Measurements from ENCODE around the gene CEP72. TPM values are rescaled to one million over a fixed set of nuclear protein-coding genes. Genes with fewer than 3 reads are reported as not detected.
"Not testable (repeated sequence)": the region's sequence is repeated elsewhere in the genome, so short reads cannot be mapped to it uniquely, and the experiment has no call there.

The CEP72 gene
- total RNA-seq, 1 experiment from 2014 or later = 6.3 TPM

DNA sequence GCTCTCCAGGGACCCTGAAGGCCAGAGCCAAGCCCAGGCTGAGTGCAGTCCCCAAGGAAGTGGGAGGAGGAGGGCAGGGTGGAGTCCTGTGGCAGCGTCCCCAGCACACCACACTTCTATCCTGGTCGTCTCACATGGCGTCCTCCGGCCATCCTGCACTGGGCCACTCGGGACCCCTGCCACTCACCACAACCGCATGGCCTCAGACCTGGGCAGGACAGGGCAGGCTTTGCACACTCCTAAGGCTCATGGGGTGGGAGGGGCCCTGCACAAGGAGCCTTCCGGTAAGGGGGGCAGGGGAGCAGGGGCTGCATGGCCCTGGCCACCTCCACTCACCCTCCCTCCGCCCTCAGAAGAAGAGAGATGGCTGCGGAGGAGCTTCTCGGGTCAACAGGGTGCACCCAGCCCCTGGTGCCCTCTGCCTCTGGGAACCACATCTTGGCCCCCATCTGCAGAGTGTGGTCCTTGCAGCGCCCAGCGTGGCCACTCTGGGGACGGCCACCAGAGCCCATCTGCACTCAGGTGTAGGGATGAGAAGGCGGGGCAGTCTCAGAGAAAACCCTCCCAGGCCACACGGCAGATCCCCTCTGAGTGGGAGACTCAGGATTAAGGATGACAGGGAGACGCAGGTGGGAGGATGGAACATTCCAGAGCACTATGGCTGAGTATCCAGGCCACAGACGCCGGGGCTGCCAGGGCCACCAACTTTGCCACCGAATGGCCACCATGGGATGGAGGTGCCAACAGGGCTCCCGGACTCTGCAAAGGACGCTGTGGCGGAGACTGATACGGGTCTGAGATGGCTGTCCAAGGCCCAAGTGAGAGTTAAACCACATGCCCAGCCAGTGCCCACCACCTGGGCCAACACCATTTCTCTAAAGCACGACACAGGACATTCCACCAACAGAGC is 73.4 kb downstream of the CEP72 start:
- H3K4me3 ChIP-seq = no peak overlapping the region
- no peaks in the 10 kb centered on the region for H3K36me3 ChIP-seq
- no peak for DNase-seq
- peaks cover 2% of the 10 kb centered on the region; the same call in 1 of the 2 replicates for H3K27me3 ChIP-seq
- no peaks in the 10 kb centered on the region for H3K9me3 ChIP-seq

DNA sequence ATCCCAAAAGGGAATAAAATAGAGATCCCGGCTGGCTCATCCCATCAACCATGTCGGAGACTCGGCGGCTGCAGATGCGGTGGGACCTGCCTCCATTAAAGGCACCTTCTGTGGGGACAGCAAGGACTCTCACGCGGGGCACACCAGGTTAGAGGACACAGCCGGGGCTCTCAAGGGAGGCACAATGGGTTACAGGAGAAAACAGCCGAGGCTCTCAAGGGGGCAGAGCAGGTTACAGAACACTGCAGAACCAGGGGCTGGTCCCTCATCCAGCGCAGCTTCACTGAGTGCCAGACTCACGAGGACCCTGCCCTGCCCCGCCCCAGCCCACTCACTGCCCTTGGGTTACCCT is 74.0 kb downstream of the CEP72 start:
- not testable (repeated sequence) for H3K9me3 ChIP-seq, H3K27me3 ChIP-seq, H3K36me3 ChIP-seq, H3K4me3 ChIP-seq, DNase-seq

DNA sequence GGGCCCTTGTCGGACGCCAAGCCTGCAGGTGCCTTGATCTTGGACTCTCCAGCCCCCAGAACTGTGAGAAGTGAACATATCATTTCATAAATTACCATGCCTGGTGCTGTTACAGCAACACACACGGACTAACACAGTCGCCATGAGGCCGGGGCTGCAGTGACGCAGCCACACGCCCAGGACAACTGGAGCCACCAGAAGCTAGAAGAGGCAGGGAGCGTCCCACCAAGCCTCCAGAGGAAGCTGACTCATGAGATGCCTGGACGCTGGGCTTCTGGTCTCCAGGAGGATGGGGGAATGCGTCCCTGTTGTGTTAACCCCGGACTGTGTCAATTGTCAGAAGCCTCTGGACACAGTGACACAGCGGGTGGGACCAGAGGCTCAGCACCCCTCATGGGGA is 74.8 kb downstream of the CEP72 start:
- H3K4me3 ChIP-seq, H3K9me3 ChIP-seq, H3K27me3 ChIP-seq, DNase-seq, H3K36me3 ChIP-seq: not testable (repeated sequence)

DNA sequence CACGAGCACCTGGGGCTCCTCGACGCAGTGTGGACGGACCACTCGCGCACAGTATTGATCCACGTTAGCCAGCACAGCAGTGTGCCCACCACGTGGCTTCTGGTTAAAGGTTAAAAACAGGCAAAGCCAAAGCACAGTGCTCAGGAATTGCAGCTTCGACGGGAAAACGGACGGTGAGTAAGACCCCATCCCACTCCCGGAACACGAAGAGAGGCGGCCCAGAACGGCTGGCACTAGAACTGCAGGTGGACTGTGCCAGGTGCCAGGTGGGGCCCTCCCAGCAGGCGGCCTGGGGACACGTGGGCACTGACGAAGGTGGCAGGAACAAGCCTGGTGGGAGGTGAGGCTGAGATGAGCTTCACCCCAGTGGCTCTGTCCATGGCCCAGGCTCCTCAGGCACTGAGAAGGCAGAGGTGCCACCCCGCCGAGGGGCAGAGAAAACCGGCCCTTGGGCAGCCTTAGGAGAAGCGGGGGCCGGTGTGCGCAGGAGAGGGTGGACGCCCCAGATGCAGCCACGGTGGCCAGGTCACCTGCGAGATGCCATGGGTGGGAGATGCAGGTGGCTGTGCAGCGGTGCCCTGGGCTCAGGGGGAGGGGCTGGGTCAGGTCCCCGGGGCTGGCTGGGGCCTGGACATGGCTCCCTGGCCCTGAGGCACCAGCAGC is 76.3 kb downstream of the CEP72 start:
- not testable (repeated sequence) for DNase-seq, H3K9me3 ChIP-seq, H3K4me3 ChIP-seq, H3K27me3 ChIP-seq, H3K36me3 ChIP-seq

DNA sequence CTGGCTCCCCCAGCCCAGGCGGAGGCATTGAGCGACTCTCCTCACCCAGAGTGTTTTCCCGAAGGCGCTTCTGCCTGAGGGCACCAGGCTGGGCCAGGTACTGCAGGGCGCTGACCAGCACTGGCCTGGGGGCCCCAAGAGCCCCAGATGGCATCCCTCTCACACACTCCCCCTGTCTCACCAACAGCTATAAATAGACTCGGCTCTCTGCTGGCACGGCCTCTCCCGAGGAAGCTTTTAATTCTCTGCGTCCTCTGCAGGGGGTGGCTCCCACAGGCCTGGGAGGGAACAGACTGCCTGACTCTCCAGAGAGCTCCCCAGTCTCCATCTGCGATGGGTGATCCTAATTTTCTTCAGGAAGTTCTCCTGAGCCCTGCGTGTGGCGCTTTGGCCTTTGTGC is 78.2 kb downstream of the CEP72 start:
- not testable (repeated sequence) for DNase-seq, H3K27me3 ChIP-seq, H3K4me3 ChIP-seq, H3K36me3 ChIP-seq, H3K9me3 ChIP-seq

DNA sequence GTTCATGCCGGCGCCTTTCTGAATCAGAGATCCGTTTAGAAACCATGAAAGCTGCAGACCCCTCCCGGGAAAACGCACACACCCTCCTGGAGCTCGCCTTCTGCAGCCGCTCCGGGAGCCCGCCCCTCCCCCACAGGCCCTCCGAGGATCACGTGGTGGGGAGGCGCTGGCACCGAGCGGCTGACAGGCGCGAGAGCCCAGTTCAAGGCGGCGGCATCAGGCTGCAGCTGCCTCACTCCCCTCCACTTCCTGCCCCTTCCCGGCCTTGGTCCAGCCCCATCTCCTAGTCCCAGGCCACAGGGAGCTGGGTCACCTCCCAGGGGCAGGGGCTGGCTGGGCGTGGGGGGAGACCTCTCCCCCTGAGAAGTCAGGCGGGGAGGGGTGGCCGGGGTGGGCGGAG is 78.9 kb downstream of the CEP72 start:
- not testable (repeated sequence) for DNase-seq, H3K9me3 ChIP-seq, H3K27me3 ChIP-seq, H3K4me3 ChIP-seq, H3K36me3 ChIP-seq

DNA sequence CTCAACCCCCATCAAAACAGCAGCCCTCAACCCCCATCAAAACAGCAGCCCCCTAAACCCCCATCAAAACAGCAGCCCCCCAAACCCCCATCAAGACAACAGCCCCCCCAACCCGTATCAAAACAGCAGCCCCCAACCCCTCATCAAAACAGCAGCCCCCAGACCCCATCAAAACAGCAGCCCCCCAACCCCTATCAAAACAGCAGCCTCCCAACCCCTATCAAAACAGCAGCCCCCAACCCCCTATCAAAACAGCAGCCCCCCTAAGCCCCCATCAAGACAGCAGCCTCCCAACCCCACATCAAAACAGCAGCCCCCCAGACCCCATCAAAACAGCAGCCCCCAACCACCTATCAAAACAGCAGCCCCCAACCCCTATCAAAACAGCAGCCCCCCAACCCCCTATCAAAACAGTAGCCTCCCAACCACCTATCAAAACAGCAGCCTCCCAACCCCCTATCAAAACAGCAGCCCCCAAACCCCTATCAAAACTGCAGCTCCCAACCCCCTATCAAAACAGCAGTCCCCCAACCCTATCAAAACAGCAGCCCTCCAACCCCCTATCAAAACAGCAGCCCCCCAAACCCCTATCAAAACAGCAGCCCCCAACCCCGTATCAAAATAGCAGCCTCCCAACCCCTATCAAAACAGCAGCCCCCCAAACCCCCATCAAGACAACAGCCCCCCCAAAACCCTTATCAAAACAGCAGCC is 79.8 kb downstream of the CEP72 start:
- H3K9me3 ChIP-seq = no peaks in the 10 kb centered on the region
- peaks cover 7% of the 10 kb centered on the region; the same call in 1 of the 2 replicates for H3K27me3 ChIP-seq
- H3K36me3 ChIP-seq = no peaks in the 10 kb centered on the region
- DNase-seq = no peak
- H3K4me3 ChIP-seq = no peak overlapping the region

DNA sequence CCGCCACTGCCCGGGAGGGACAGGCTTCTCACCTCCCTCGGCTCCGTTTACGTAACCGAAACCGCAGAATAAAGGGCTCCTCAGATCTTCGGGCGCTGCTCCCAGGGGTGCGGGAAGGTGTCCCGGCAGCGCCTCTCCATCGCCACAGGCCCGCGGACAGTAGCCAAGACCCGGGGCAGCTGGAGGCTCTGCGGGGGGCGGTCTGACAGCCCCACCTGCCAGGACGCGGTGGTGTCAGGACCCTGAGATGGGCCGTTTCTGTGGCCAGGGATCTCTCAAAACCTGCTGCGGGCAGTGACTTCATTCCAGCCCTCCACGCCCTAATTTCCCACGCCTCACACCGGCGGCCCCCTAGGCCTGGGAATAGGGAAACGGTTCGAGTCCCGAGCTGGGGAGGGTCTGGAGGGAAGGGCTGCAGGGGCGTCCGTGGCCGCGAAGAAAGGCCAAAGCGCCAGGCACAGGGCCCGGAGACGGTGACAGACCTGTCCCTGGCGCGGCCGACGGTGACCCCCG is 80.4 kb downstream of the CEP72 start:
- not testable (repeated sequence) for DNase-seq, H3K36me3 ChIP-seq, H3K4me3 ChIP-seq, H3K9me3 ChIP-seq
- H3K27me3 ChIP-seq = peaks cover 13% of the 10 kb centered on the region

DNA sequence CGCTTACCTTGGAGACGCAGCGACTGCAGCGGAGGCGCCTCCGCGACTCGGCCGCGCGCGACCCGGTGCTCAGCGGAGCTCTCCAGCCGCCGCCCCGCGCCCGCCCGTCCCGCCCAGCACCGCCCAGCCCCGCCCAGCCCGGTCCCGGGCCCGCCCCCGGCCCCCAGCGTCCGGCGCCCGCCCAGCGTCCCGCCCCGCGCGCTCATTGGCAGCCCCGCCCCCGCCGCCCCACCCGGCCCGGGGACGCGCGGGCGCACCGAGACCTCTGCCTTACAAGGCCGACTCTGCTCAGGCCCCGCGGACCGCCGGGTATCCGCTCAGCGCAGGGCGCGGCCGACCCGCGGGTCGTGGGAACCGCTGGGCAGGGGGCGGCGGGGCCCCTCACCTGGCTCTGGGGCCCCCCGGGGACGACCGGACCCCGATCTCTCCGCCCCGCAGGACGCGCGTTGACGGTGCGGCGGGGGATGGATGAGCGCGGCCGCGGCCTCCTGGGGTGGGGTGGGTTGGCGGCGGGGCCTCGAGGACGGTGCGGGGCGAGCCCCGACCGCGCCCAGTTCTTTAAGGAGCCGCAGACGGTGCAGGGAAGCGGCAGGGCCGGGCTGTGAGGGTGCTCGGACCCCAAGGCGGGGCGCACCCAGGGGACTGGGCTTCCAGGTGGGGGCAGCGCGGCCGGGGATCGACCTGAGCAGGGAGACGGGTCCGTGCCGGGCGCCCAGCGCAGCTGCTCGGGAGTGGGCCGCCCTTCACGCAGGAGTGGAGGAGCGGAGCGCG is 81.3 kb downstream of the CEP72 start, which contains the start of gene TPPP:
Gene TPPP (minus strand): TSS at position 82 of the 771 bp plus-strand sequence. CDS start 15,292 bp downstream, outside the sequence.
- peaks cover 18% of the 10 kb centered on the region for H3K27me3 ChIP-seq
- DNase-seq = peak; percentile 83
- H3K36me3 ChIP-seq, H3K9me3 ChIP-seq: not testable (repeated sequence)
- H3K4me3 ChIP-seq = peak within 1 kb of the TSS; percentile 37; the same call in 1 of the 2 replicates

DNA sequence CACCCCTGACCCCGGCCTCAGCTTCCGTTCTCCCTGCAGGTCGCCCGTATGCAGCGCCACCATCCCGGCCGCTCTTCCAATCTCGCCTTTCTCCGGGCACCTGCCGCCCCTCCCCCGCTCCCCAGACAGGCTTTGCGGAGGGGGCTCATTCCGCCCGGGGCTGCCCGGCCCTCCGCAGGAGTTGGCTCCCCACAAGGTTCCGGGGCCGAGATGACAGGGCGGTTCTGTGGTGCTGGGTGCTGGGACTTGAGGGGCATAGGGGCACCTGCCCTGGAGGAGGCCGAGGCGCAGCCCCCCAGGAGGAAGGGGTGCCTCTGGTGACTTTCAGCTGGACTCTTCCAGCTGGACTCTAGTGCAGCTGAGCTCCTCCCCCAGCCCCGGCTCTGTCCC is 81.9 kb downstream of the CEP72 start:
- DNase-seq, H3K9me3 ChIP-seq, H3K4me3 ChIP-seq, H3K36me3 ChIP-seq: not testable (repeated sequence)
- H3K27me3 ChIP-seq = peaks cover 22% of the 10 kb centered on the region

DNA sequence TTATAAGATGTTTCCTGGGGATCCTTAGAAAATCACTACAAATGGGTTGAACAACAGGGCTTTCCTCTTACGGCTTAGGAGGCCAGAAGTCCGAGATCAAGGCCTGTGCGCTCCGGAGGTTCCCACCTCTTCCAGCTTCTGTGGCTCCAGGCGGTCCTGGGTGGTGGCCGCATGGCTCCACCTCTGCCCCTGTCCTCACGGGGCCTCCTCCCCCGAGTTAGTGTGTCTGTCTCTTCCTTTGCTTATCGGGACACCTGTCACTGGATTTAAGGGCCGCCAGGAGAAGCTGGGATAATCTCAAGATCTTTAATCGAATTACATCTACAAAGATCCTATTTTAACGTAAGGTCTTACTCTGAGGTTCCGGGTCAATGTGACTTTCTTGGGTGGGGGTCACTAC is 83.3 kb downstream of the CEP72 start:
- H3K9me3 ChIP-seq, H3K4me3 ChIP-seq, DNase-seq, H3K36me3 ChIP-seq: not testable (repeated sequence)
- peaks cover 31% of the 10 kb centered on the region for H3K27me3 ChIP-seq

DNA sequence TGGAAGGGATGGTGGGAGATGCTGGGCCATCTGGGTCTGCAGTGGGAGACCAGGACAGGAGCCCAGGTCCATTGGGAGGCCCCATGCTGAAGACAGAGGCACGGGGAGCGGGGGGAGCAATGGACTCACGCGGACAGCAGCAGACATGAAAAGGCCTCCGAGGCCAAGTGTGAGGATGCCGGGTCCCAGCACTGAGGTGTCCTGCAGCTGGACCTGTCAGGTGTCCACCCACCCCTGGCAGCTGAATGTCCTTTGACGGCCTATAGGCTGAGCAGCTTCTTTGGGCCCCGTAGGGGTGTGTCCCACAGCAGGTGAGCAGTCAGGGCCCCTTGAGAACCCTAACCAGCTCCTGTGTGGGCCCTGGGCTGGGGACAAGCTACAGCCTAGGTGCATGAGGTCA is 84.1 kb downstream of the CEP72 start:
- DNase-seq, H3K4me3 ChIP-seq, H3K9me3 ChIP-seq, H3K36me3 ChIP-seq: not testable (repeated sequence)
- peaks cover 35% of the 10 kb centered on the region for H3K27me3 ChIP-seq

DNA sequence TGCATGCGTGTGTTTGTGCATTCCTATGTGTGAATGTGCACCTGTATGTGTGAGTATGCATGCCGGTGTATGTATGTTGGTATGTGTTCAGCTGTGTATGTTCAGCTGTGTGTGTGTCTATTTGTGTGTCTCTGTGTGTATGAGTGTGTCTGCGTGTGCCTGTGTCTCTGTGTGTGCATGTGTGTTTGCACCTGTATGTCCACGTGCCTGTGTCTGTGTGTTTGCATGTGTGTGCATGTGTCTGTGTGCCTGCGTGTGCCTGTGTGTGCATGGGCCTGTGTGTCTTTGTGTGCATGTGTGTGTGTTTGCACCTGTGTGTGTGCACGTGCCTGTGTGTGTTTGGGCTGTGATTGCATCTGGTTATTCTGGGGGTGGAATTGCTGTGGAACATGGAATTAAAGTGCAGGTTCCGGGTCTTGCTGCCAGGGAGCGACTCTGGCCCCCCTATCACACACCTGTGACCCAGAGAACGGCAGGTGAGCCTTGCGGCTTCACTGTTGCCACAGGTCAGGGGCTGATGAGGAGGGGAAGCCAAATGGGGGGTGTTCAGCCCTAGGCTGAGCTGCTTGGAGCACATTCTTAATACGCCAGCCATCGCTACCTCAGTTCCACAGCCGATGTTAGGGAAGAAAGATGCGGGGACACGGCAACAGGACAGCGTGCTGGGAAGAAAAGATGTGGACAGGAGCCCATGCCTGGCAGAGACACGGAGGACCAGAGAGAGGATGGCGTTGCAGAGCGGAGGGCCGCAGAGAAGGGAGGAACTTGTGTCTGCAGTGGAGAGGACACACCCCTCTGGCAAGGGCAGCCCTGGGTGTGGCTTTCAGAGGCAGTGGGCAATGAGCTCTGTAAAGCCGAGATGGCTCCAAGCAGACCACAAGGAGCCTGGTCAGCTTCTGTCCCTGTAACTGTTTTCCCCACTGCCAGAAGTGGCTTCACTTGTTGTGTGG is 84.9 kb downstream of the CEP72 start:
- H3K27me3 ChIP-seq = peaks cover 38% of the 10 kb centered on the region
- not testable (repeated sequence) for DNase-seq, H3K36me3 ChIP-seq, H3K9me3 ChIP-seq, H3K4me3 ChIP-seq

Data from MG63 (cell line).